ENCODE results near the gene SLC24A3. TPM values are rescaled to one million over a fixed set of nuclear protein-coding genes. Genes with fewer than 3 reads are reported as not detected.

Gene SLC24A3
- total RNA-seq, 2 donors from 2014 or later = 1.4 to 3.7 TPM

DNA sequence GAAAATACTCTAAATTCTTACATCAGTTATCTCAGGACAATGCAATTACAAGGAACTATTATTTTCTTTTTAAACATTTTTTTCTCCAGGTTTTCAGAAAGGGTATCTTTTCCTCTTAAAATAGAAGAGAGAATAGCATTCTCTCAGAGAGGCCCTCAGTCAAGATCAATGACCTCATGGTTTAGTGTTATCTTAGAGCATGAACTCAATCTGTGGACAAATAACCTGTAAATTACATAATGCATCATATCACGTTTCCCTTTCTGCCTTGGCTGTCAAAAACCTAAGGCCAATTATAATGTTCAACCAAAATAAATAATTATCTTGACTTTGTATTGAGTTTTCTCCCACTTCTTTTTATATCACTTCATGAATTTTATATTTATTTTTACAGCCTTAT, 202.2 kb downstream of the SLC24A3 start:
- Histone ChIP-seq H3K27ac (no peak overlapping the region), H3K4me1 (no peaks in the 10 kb centered on the region), H3K36me3 (no peaks in the 10 kb centered on the region), H3K9me3 (no peaks in the 10 kb centered on the region), H3K27me3 (no peaks in the 10 kb centered on the region), H3K4me3 (no peak overlapping the region)
- TF ChIP-seq, protein P1, sequence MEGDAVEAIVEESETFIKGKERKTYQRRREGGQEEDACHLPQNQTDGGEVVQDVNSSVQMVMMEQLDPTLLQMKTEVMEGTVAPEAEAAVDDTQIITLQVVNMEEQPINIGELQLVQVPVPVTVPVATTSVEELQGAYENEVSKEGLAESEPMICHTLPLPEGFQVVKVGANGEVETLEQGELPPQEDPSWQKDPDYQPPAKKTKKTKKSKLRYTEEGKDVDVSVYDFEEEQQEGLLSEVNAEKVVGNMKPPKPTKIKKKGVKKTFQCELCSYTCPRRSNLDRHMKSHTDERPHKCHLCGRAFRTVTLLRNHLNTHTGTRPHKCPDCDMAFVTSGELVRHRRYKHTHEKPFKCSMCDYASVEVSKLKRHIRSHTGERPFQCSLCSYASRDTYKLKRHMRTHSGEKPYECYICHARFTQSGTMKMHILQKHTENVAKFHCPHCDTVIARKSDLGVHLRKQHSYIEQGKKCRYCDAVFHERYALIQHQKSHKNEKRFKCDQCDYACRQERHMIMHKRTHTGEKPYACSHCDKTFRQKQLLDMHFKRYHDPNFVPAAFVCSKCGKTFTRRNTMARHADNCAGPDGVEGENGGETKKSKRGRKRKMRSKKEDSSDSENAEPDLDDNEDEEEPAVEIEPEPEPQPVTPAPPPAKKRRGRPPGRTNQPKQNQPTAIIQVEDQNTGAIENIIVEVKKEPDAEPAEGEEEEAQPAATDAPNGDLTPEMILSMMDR (IDR thresholded peaks at IDR 0.05) = no peak
- DNase-seq (ENCODE audit: low spot score) = no peak

GRCh38 chr20:19415786-19416185, 203.3 kb downstream of the SLC24A3 start:
- Histone ChIP-seq H3K4me1 (no peaks in the 10 kb centered on the region), H3K9me3 (no peaks in the 10 kb centered on the region), H3K27me3 (no peaks in the 10 kb centered on the region), H3K27ac (no peak overlapping the region), H3K4me3 (no peak overlapping the region), H3K36me3 (no peaks in the 10 kb centered on the region)
- DNase-seq (ENCODE audit: low spot score) = no peak
- TF ChIP-seq, protein P1 (IDR thresholded peaks at IDR 0.05) = no peak

DNA sequence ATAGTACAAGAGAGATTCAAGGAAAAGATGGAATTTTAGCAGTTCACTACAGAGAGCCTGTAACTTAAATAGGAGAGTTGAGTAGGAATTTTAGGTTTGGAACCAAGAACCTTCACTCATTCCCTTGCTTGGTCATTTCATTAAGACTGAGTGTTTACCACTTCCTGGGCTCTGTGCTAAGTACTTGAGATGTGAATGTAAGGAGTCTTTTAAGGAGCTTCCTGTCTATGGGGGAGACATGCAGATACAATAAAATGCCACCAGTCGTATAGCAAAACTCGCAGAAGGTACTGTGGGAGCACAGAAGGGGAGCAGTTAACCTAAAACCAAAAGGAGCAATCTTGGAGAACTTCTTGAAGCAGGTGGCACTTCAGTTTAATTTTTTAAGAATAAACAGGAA, 204.2 kb downstream of the SLC24A3 start:
- Histone ChIP-seq H3K4me1 (no peaks in the 10 kb centered on the region), H3K27me3 (no peaks in the 10 kb centered on the region), H3K27ac (no peak overlapping the region), H3K4me3 (no peak overlapping the region), H3K36me3 (no peaks in the 10 kb centered on the region), H3K9me3 (no peaks in the 10 kb centered on the region)
- TF ChIP-seq, protein P1 (IDR thresholded peaks at IDR 0.05) = no peak
- DNase-seq (ENCODE audit: low spot score) = no peak

- no peaks in the 10 kb centered on the region for H3K4me1 ChIP-seq
- H3K36me3 ChIP-seq = no peaks in the 10 kb centered on the region
- H3K9me3 ChIP-seq = no peaks in the 10 kb centered on the region
- no peak overlapping the region for H3K27ac ChIP-seq
- no peak for DNase-seq (ENCODE audit: low spot score)
- TF ChIP-seq, protein P1 (IDR thresholded peaks at IDR 0.05) = no peak
- H3K27me3 ChIP-seq = no peaks in the 10 kb centered on the region
- H3K4me3 ChIP-seq = no peak overlapping the region
These were observed 207.0 kb downstream of the SLC24A3 start for GRCh38 chr20:19419396-19419795.

DNA sequence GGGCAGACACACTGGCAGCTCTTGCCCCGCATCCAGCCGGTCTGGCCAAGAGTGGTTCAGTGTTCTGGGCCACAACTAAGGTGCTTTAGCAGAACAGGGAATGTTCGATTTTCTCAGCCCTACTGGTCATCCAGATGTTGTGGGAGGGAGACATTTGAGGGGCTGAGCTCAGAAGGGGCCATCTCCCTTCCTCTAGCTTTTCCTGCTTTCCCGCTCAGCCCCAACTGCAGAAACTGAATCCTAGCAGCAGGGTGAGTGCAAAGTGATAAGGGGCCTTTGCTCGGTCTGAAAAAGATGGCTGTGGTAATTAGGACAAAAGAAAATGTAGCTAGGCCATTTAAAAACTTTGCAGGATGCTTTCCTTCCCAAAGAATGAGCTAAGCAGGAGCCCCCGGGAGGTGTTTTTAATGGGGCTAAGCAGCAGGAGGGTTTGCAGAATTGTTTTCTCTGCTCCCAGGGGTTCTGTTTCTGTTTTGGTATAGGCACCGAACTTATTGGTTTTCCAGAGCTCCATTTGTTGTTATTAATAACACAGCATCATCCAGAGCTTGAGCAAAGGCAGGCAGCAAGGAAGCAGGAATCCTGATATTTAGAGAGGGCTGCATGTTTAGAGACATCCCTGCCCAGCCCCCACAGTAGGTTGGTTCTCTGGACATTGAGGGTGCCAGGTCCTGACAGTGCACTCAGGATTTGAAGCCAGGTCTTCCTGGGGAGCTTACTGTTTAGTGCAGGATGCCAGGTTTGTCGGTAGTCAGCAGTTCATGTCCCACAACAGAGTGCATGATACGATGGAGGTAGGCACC, 210.9 kb downstream of the SLC24A3 start:
- TF ChIP-seq, protein P1 (IDR thresholded peaks at IDR 0.05) = no peak

More for the DNA sequence above, 210.9 kb downstream of the SLC24A3 start:
- no peak for DNase-seq (ENCODE audit: low spot score)
- H3K27me3 ChIP-seq = no peaks in the 10 kb centered on the region
- no peaks in the 10 kb centered on the region for H3K9me3 ChIP-seq
- no peak overlapping the region for H3K27ac ChIP-seq
- H3K4me3 ChIP-seq = no peak overlapping the region
- no peaks in the 10 kb centered on the region for H3K36me3 ChIP-seq
- no peaks in the 10 kb centered on the region for H3K4me1 ChIP-seq
